Measurements from ENCODE around the gene TTLL11. TPM values are rescaled to one million over a fixed set of nuclear protein-coding genes. Genes with fewer than 3 reads are reported as not detected.

Gene TTLL11
- total RNA-seq, 1 experiment from 2014 or later = 1.5 TPM

GRCh38 chr9:121822093-121823085 lies 270.7 kb downstream of the TTLL11 start:
- Histone ChIP-seq H4K91ac (ENCODE audit: insufficient read length, low read depth, low read length) (no peak overlapping the region), H3K27me3 (ENCODE audit: insufficient read depth, low read length) (no peaks in the 10 kb centered on the region), H2BK120ac (ENCODE audit: low read depth, low read length, poor library complexity, severe bottlenecking) (no peak overlapping the region), H2BK15ac (ENCODE audit: low read depth, low read length) (no peak overlapping the region), H2AFZ (ENCODE audit: low read length) (no peak overlapping the region), H3K23me2 (ENCODE audit: insufficient read length, low read depth, low read length, poor library complexity, severe bottlenecking) (no peaks in the 10 kb centered on the region), H3K79me2 (ENCODE audit: insufficient read depth, low read length) (no peaks in the 10 kb centered on the region), H2AK5ac (ENCODE audit: insufficient read length, low read length) (no peak overlapping the region), H3K4me2 (ENCODE audit: insufficient read depth, insufficient read length, low read length) (no peak overlapping the region), H3K27ac (ENCODE audit: insufficient read length, low read depth, low read length) (no peak overlapping the region), H3K4ac (ENCODE audit: low read depth, low read length) (no peak overlapping the region), H4K8ac (replicated peaks; ENCODE audit: insufficient read length, low read depth, low read length) (no peak overlapping the region), H3K23ac (ENCODE audit: insufficient read length, low read depth, low read length) (no peak overlapping the region), H3K9me3 (ENCODE audit: control insufficient read depth, low read depth, low read length) (no peaks in the 10 kb centered on the region), H3K4me1 (ENCODE audit: insufficient read depth, low read length) (peaks cover 7% of the 10 kb centered on the region; the same call in 1 of the 2 replicates), H3T11ph (ENCODE audit: low read length) (no peak overlapping the region), H4K20me1 (ENCODE audit: control insufficient read depth, insufficient read depth, insufficient read length) (no peaks in the 10 kb centered on the region), H3K79me1 (ENCODE audit: insufficient read depth, low read depth, low read length, poor library complexity, severe bottlenecking) (no peaks in the 10 kb centered on the region), H3K14ac (ENCODE audit: insufficient read depth, low read length) (no peak overlapping the region), H4K5ac (ENCODE audit: insufficient read length, low read depth, low read length) (no peak overlapping the region), H2BK12ac (ENCODE audit: insufficient read length, low read depth, low read length) (no peak overlapping the region), H2BK5ac (ENCODE audit: insufficient read length, low read length) (no peak overlapping the region), H2BK20ac (ENCODE audit: low read depth, low read length, poor library complexity, severe bottlenecking) (no peak overlapping the region), H3K9ac (ENCODE audit: extremely low read depth, insufficient read length, low read length) (no peak overlapping the region), H3K18ac (ENCODE audit: insufficient read length, low read depth, low read length) (no peak overlapping the region), H3K56ac (ENCODE audit: insufficient read length, low read depth, low read length) (no peak overlapping the region)
- WGBS (ENCODE audit: extremely low coverage, insufficient read length, low lambda C conversion rate) = no CpG with 5 or more reads among the region's 34 CpGs
- TF ChIP-seq, protein P1, sequence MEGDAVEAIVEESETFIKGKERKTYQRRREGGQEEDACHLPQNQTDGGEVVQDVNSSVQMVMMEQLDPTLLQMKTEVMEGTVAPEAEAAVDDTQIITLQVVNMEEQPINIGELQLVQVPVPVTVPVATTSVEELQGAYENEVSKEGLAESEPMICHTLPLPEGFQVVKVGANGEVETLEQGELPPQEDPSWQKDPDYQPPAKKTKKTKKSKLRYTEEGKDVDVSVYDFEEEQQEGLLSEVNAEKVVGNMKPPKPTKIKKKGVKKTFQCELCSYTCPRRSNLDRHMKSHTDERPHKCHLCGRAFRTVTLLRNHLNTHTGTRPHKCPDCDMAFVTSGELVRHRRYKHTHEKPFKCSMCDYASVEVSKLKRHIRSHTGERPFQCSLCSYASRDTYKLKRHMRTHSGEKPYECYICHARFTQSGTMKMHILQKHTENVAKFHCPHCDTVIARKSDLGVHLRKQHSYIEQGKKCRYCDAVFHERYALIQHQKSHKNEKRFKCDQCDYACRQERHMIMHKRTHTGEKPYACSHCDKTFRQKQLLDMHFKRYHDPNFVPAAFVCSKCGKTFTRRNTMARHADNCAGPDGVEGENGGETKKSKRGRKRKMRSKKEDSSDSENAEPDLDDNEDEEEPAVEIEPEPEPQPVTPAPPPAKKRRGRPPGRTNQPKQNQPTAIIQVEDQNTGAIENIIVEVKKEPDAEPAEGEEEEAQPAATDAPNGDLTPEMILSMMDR (conservative IDR thresholded peaks at IDR 0.05) = no peak
- H3K4me1 Mint-ChIP-seq = peaks cover 36 to 48% of the 10 kb centered on the region in 2 experiments
- no peak for DNase-seq
- no peaks in the 10 kb centered on the region for H3K36me3 Mint-ChIP-seq (ENCODE audit: insufficient read depth in 1 of 3, low read depth in 3 of 3)
- H3K27ac Mint-ChIP-seq = no peak overlapping the region
- H3K9me3 Mint-ChIP-seq = no peaks in the 10 kb centered on the region; a peak in 2 of 5 replicates
- peaks cover 10% of the 10 kb centered on the region for H3K27me3 Mint-ChIP-seq (ENCODE audit: low read depth)
- no peak overlapping the region for H3K4me3 Mint-ChIP-seq

Data from H9 (cell line).